ENCODE data around the gene MAN2B2. TPM values are rescaled to one million over a fixed set of nuclear protein-coding genes. Genes with fewer than 3 reads are reported as not detected.
A peak's percentile ranks its signal among the peaks of the same experiment; 100 is the strongest.

The MAN2B2 gene
- total RNA-seq, 4 donors from 2014 or later = 23.1 to 41.2 (median 32.5) TPM

GRCh38 chr4:6634746-6635145 is 59.8 kb downstream of the MAN2B2 start:
- peak in 1 of 3 donors; percentile 11 for DNase-seq
- H3K4me3 ChIP-seq = no peak overlapping the region
- no peak overlapping the region for H3K27ac ChIP-seq
- peaks cover 0 to 3% (median 0%) of the 10 kb centered on the region in 4 donors for H3K4me1 ChIP-seq
- H3K36me3 ChIP-seq = no peaks in the 10 kb centered on the region
- H3K9me3 ChIP-seq = no peaks in the 10 kb centered on the region
- no peaks in the 10 kb centered on the region for H3K27me3 ChIP-seq
- TF ChIP-seq POLR2A (IDR thresholded peaks at IDR 0.05) (no peak), CTCF (IDR thresholded peaks at IDR 0.05) (no peak)

GRCh38 chr4:6639137-6639680 is 64.2 kb downstream of the MAN2B2 start:
- DNase-seq = peak in 1 of 3 donors; percentile 37
- H3K4me3 ChIP-seq = no peak overlapping the region
- TF ChIP-seq CTCF (IDR thresholded peaks at IDR 0.05) = no peak
- no peak for TF ChIP-seq POLR2A (IDR thresholded peaks at IDR 0.05)
- H3K27me3 ChIP-seq = no peaks in the 10 kb centered on the region
- H3K4me1 ChIP-seq = peaks cover 5 to 25% (median 8%) of the 10 kb centered on the region in 4 donors
- peaks cover 0 to 18% (median 0%) of the 10 kb centered on the region in 3 donors for H3K36me3 ChIP-seq
- H3K27ac ChIP-seq = no peak overlapping the region
- no peaks in the 10 kb centered on the region for H3K9me3 ChIP-seq

GRCh38 chr4:6640292-6641163 is 65.5 kb downstream of the MAN2B2 start, which contains the start of gene MRFAP1:
TSS of gene MRFAP1 (plus strand) at chr4:6640685. CDS start at chr4:6640863, 178 bp downstream.
- peak; percentile 92 to 98 (median 95) for DNase-seq
- Histone ChIP-seq H3K4me1 (peaks cover 5 to 25% (median 8%) of the 10 kb centered on the region in 4 donors), H3K27me3 (no peaks in the 10 kb centered on the region), H3K36me3 (peaks cover 0 to 18% (median 0%) of the 10 kb centered on the region in 3 donors), H3K4me3 (peak within 1 kb of the TSS; percentile 84 to 94 (median 84)), H3K27ac (peak within 1 kb of the TSS; percentile 93 to 95 (median 94)), H3K9me3 (no peaks in the 10 kb centered on the region)
- TF ChIP-seq POLR2A (IDR thresholded peaks at IDR 0.05) = peak; percentile 64 to 74
- TF ChIP-seq CTCF (IDR thresholded peaks at IDR 0.05) = no peak

GRCh38 chr4:6641164-6641970 is 66.4 kb downstream of the MAN2B2 start:
- H3K4me3 ChIP-seq = peak overlapping the region; percentile 84 to 94 (median 84)
- H3K9me3 ChIP-seq = no peaks in the 10 kb centered on the region
- H3K4me1 ChIP-seq = peaks cover 5 to 25% (median 8%) of the 10 kb centered on the region in 4 donors
- H3K27ac ChIP-seq = peak overlapping the region; percentile 93 to 95 (median 94)
- TF ChIP-seq CTCF (IDR thresholded peaks at IDR 0.05) (no peak), POLR2A (IDR thresholded peaks at IDR 0.05) (no peak)
- no peaks in the 10 kb centered on the region for H3K27me3 ChIP-seq
- peaks cover 0 to 18% (median 0%) of the 10 kb centered on the region in 3 donors for H3K36me3 ChIP-seq
- peak; percentile 47 to 74 (median 72) for DNase-seq

- peak in 1 of 3 donors; percentile 42 for DNase-seq
- H3K9me3 ChIP-seq = no peaks in the 10 kb centered on the region
- H3K27me3 ChIP-seq = no peaks in the 10 kb centered on the region
- peak overlapping the region; percentile 93 to 95 (median 94) for H3K27ac ChIP-seq
- peaks cover 0 to 18% (median 0%) of the 10 kb centered on the region in 3 donors for H3K36me3 ChIP-seq
- TF ChIP-seq CTCF (IDR thresholded peaks at IDR 0.05) (no peak), POLR2A (IDR thresholded peaks at IDR 0.05) (no peak)
- peaks cover 5 to 25% (median 8%) of the 10 kb centered on the region in 4 donors for H3K4me1 ChIP-seq
- peak overlapping the region in 3 of 4 donors; percentile 84 to 85 (median 84) for H3K4me3 ChIP-seq
Observed at GRCh38 chr4:6641971-6642320, 67.0 kb downstream of the MAN2B2 start.
